GM15510 (cell line): ENCODE data around the gene COMMD10.

ENCODE experiments used
- POLR2A ChIP-seq: IDR thresholded peaks from 3 replicates; pipeline ENCODE4 v1.6.1; 2011; ENCODE audit warnings: borderline replicate concordance; ENCODE audit not compliant: insufficient read length; ENCODE audit errors: extremely low read depth

COMMD10 gene

DNA sequence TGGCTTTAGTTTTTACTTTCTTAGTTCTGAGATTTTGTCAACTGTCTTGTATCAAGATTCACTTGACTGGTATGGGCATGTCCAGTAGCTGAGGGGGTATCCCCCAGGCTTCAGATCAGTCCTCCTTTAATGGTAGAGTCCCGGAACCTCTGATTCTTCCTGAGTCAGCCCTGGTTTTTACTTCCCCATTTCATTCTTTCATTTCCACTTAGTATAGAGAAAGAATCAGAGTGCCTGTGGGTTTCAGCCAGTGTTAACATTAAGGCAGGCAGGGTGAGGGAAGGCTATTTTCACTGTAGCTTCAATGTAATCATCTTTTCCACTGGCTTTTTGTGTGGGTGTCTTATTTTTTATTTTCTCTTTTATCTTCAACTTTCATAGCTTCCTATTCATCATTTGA, 8.3 kb upstream of the COMMD10 start:
- TF ChIP-seq POLR2A: no peak

DNA sequence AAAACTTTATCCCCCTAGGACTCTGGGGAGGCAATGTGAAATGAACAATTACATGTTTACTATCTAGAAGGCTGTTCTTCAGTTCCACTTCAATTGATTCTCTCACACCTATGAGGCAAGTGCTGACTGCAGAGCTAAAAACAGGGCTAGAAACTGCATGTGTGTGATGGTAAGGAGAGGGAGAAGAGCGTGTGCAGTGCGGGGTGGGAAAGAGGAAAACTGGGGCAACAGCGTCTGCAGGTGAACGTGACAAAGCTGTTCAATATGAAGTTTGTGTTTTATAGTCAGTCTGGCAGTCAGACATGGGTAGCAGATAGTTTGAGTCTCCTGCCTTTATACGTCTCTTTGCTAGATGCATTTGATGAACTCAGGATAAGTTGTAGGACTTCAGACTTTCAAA, 6.6 kb upstream of the COMMD10 start:
- TF ChIP-seq POLR2A: no peak

DNA sequence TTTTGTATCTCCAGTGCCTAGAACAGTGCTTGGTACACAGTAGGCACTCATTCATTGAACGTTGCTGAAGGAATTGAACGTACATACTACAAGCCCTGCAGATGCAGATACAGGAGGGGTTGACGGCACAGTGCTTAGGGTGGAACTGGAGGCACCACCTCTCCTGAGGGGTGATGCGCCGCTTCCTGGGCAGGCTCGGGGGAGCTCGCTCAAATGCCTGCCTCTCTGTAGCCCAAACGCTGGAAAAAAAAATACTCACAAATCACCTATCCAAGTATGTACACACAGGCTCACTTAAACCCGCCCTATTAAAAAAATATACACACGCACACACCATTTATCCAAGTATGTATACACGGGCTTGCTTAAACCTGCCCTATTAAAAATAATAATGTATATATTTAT, 536 bp upstream of the COMMD10 start:
- no peak for TF ChIP-seq POLR2A

GRCh38 chr5:116088062-116088461, 3.2 kb downstream of the COMMD10 start:
- no peak for TF ChIP-seq POLR2A

GRCh38 chr5:116090302-116090701, 5.5 kb downstream of the COMMD10 start:
- TF ChIP-seq POLR2A: no peak

DNA sequence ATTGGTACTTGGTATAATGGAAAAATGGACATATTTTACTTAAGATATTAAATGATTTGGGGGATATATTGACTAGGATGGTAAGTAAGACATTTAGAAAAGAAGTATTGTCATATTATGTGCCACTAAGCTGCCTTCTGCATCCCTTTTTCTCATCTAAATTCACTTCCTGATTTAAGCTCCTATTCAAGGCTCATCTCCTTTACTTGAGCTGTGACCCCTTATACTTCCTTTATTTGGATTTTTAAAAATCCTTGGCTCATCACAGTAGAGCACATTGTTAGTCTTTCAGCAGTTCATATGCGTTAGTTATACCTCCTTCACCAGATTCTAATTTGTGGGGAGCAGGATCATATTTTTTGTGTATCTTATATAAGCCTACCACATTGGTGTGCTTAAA, 6.6 kb downstream of the COMMD10 start:
- no peak for TF ChIP-seq POLR2A

DNA sequence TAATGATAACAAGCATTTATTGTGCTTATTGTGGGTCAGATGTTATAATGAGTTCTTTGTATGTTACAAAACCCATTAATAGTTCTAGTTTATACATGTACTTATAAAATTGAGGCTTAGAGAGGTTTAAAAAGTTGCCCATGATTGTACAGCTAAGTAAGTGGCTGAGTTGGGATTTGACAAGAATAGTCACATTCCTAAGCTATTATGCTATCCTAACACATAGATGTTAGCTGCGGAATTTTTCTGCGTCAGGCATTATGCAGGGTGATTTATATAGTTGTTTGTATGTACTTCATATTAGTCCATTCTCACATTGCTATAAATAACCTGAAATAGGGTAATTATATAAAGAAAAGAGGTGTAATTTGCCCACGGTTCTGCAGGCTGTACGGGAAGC, 12.5 kb downstream of the COMMD10 start:
- TF ChIP-seq POLR2A: no peak

- TF ChIP-seq POLR2A: no peak
Observed at GRCh38 chr5:116098998-116099397, 14.2 kb downstream of the COMMD10 start.

DNA sequence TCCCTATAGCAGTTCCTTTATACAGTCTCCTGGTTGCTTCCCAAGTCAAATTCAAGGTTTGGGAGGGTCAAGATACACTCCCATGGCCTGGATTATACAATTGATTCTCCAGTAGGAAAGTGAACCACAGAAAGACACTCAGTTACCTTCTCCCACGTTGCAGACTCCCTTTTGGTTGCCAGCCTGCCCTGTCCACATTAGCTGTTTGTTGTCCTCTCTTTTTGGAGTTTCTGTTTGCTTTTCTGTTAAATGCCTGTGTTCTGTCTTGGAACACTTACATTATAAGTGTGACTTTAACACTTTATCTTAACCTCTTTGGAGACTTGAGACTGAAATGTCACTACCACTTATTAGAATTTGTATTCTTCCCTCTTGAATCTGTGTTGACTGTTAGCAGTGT, 30.3 kb downstream of the COMMD10 start:
- TF ChIP-seq POLR2A: no peak

GRCh38 chr5:116130471-116130870, 45.6 kb downstream of the COMMD10 start:
- TF ChIP-seq POLR2A: no peak

- no peak for TF ChIP-seq POLR2A
Observed at GRCh38 chr5:116130976-116131375, 46.2 kb downstream of the COMMD10 start.

GRCh38 chr5:116133281-116133680, 48.5 kb downstream of the COMMD10 start:
- no peak for TF ChIP-seq POLR2A

GRCh38 chr5:116135344-116135743, 50.5 kb downstream of the COMMD10 start:
- no peak for TF ChIP-seq POLR2A

DNA sequence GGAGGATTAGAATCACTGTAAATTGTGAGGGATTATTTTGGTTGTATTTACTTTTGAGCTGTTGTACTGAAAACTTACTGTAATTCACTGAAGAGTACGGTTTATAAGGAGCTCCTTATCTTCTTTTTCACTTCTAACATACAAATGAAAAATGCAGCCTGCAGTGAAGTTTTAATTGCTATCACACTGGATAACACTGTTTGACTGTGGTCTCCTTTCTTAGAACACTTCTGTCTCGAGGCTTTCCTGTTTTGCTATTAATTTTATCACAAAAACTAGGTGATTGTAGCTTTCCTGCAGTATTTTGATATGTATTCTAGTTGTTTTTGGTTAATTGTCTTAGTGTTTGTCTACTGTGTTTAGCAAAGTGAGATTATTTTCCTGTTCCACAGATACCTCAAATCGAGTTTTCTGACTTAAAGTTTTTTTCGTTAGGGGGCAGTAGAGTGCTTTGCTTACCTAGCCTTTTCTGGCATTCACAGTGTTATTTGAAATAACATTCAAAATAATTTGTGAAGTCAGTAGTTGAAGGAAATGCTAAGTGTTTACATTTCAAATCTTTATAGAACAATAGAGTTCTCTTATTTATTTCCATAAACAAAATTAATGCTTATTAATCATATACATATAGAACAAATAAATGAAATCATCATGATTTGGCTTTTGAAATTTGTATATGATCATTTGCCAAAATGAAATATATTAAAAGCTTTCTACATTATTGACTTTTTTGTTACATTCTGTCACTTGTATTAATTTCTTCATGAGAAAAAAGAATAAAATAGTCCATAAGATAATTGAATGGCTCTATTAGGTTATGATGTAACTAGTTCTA, 52.9 kb downstream of the COMMD10 start:
- no peak for TF ChIP-seq POLR2A

- TF ChIP-seq POLR2A: no peak
Observed at GRCh38 chr5:116142495-116142894, 57.7 kb downstream of the COMMD10 start.

GRCh38 chr5:116144103-116144502, 59.3 kb downstream of the COMMD10 start:
- TF ChIP-seq POLR2A: no peak
